HL-60 (cell line): ENCODE data around the gene HAO2.

Experiments
- DNase-seq, 2 experiments: peaks; one replicate each; pipeline ENCODE4 v3.0.0-alpha.2; 2010 to 2020; ENCODE audit warnings: low read depth in 1 of 2, low spot score in 1 of 2
- H3K27ac ChIP-seq: fragments of 250-450 bp; sonication (Bioruptor Pico); replicated peaks from 2 replicates; pipeline ENCODE4 v1.5.1; 2020; ENCODE audit warnings: mild to moderate bottlenecking, moderate library complexity
- H3K27me3 ChIP-seq: fragments of 250-450 bp; sonication (Bioruptor Pico); 2 replicates; pipeline ENCODE4 v1.5.1; 2021; ENCODE audit warnings: mild to moderate bottlenecking, moderate library complexity; ENCODE audit not compliant: insufficient read depth, poor library complexity, severe bottlenecking
- H3K4me3 ChIP-seq: replicated peaks from 2 replicates; pipeline ENCODE4 v1.5.1; 2011; ENCODE audit warnings: mild to moderate bottlenecking, control low read depth, low read length; ENCODE audit not compliant: insufficient read depth
- CTCF ChIP-seq: IDR thresholded peaks from one replicate; pipeline ENCODE4 v1.5.1; 2011; ENCODE audit warnings: low read length, control low read depth, inconsistent platforms; ENCODE audit not compliant: insufficient read depth
- GABPA ChIP-seq: IDR thresholded peaks from 2 replicates; pipeline ENCODE4 v1.6.1; 2012; ENCODE audit warnings: low read depth
- POLR2AphosphoS5 ChIP-seq: IDR thresholded peaks from 2 replicates; pipeline ENCODE4 v1.6.1; 2012; ENCODE audit warnings: low read depth
- REST ChIP-seq: IDR thresholded peaks from 2 replicates; pipeline ENCODE4 v1.6.1; 2012; ENCODE audit warnings: low read depth; ENCODE audit not compliant: insufficient replicate concordance
- SPI1 ChIP-seq: IDR thresholded peaks from 2 replicates; pipeline ENCODE4 v1.6.1; 2012; ENCODE audit warnings: low read depth, mild to moderate bottlenecking, borderline replicate concordance

Gene HAO2

GRCh38 chr1:119388450-119388849, 19.9 kb downstream of the HAO2 start:
- no peak overlapping the region for H3K4me3 ChIP-seq
- TF ChIP-seq POLR2AphosphoS5 (no peak), GABPA (no peak), CTCF (no peak)
- DNase-seq: no peak
- no peaks in the 10 kb centered on the region for H3K27me3 ChIP-seq
- H3K27ac ChIP-seq: no peak overlapping the region

- H3K4me3 ChIP-seq: no peak overlapping the region
- no peak for TF ChIP-seq POLR2AphosphoS5
- H3K27me3 ChIP-seq: no peaks in the 10 kb centered on the region
- no peak for DNase-seq
- H3K27ac ChIP-seq: no peak overlapping the region
These were observed 21.9 kb downstream of the HAO2 start for GRCh38 chr1:119390526-119390925.

- Histone ChIP-seq H3K27ac (no peak overlapping the region), H3K4me3 (no peak overlapping the region), H3K27me3 (no peaks in the 10 kb centered on the region)
- no peak for TF ChIP-seq SPI1
- TF ChIP-seq GABPA: no peak
- no peak for TF ChIP-seq POLR2AphosphoS5
- no peak for TF ChIP-seq REST
- no peak for TF ChIP-seq CTCF
- DNase-seq: no peak
These were observed 23.2 kb downstream of the HAO2 start for GRCh38 chr1:119391749-119392148.

GRCh38 chr1:119394085-119394484, 25.5 kb downstream of the HAO2 start:
- H3K27me3 ChIP-seq: no peaks in the 10 kb centered on the region
- TF ChIP-seq CTCF (no peak), SPI1 (no peak), POLR2AphosphoS5 (no peak), REST (no peak), GABPA (no peak)
- no peak overlapping the region for H3K27ac ChIP-seq
- DNase-seq: no peak
- H3K4me3 ChIP-seq: no peak overlapping the region
